Lung microvascular endothelial cell (primary cell): ENCODE results near the gene EXOC3L2. TPM values are rescaled to one million over a fixed set of nuclear protein-coding genes. Genes with fewer than 3 reads are reported as not detected.
"Not testable (repeated sequence)": the region's sequence is repeated elsewhere in the genome, so short reads cannot be mapped to it uniquely, and the experiment has no call there.

Experiments
- DNase-seq, 2 donors: peaks; one replicate each; pipeline versions ENCODE4 v3.0.0 to v3.0.0-alpha.2; 2010; ENCODE audit warnings: low read depth in 2 of 2
- total RNA-seq: library from RNA; depleted of rRNA; stranded (reverse); fragments of >200 nt; gene quantifications from 2 replicates; pipeline ENCODE4 v1.2.1, GENCODE V29; 2014

The EXOC3L2 gene
- total RNA-seq, result 0.20 and 0.44 TPM in 2 replicates

- peak; percentile 35 to 39 for DNase-seq
Measured at GRCh38 chr19:45245334-45245787, at the start of gene EXOC3L2. Gene EXOC3L2, minus strand, starts transcription at chr19:45245407. Its CDS starts 6,362 bp downstream, at chr19:45239045.

- no peak for DNase-seq
Measured at GRCh38 chr19:45294291-45295029, 49.3 kb upstream of the EXOC3L2 start.

DNA sequence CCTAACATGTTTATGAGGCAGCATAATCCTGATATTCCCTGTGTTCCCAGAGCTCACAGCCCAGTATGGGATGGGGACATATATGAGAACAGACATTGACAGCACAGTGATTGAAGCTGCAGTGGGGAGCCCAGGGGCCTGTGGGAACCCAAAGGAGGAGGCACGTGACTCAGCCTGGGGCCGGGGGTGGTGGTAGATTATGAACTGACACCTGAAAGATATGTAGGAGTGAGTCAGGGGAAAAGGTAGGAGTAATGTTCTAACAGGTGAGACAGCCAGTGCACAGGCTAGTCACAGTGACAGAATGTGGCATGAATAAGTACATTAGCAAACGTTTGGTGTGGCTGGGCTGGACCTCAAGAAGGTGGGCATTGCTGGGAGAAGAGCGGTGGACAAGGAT is 48.5 kb upstream of the EXOC3L2 start:
- DNase-seq, result no peak

GRCh38 chr19:45291834-45292233 is 46.6 kb upstream of the EXOC3L2 start:
- DNase-seq, result no peak

GRCh38 chr19:45290381-45290931 is 45.2 kb upstream of the EXOC3L2 start:
- no peak for DNase-seq

DNA sequence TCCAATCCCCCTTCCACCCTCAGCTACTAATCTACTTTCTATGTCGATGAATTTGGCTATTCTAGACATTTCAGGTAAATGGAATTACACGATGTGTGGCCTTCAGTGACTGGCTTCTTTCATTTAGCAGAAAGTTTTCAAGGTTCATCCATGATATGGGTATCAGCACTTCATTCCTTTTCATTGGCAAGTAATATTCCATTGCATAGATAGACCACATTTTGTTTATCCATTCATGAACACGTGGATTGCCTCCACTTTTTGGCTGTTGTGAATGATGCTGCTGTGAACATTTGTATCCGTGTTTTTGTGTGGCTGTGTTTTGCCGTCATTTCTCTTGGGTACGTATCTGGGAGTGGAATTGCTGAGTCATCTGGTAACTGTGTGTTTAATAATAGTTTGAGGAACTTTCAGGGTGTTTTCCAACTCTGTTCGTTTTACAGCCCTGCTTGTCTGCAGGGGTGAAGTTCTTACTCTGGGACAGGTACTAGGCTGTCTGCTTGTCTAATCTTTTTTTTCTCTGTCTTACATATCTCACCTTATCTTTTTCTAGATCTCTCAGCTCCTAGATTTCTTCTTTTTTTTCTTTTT is 38.3 kb upstream of the EXOC3L2 start:
- no peak for DNase-seq

DNA sequence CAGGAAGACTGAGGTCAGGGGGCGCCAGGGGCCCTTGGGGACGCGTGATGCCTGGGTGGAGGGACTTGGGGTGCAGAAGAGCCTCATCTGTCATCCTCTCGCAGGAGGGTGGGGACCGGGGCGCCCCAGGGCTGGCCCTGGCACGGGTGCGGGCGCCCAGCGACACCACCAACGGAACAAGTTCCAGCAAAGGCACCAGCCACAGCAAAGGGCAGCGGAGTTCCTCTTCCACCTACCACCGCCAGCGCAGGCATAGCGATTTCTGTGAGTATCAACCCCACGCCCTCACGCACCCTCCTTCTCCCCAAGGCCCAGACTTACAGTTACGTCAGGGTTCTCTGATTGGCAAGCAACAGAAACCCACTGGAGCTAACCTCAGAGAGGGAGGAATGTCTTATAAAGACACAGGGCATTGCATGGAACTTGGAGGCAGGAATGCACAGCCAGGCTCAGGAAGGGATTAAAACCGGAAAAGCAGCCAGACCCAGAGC is 35.3 kb upstream of the EXOC3L2 start:
- DNase-seq, result peak in 1 of 2 donors; percentile 29

DNA sequence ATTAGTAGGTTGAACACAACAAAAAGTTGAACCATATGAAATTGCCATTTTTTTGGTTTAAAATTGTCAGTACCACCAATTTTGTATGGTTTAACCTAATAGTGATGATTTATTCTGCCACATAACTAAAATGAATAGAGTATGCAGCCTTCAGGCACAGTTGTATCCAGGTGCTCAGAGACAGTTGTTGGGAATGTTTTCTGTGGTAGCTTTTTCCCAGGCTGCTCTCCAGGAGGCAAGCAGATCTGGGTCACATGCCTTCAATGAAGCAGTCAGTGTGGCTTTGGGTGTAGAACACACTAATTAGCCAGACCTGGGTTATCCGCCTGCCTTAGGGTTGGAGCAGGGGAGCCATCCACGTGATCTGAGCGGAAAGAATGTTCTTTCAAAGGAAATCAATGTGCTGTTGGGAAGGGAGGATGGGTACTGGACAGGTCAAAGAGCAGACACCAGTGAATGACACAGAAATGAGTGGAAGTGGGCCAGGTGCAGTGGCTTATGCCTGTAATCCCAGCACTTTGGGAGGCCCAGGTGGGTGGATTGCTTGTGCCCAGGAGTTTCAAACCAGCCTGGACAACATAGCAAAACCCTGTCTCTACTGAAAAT is 34.5 kb upstream of the EXOC3L2 start:
- DNase-seq, result peak in 1 of 2 donors; percentile 94

- no peak for DNase-seq
Measured at GRCh38 chr19:45278087-45278486, 32.9 kb upstream of the EXOC3L2 start.

- no peak for DNase-seq
Measured at GRCh38 chr19:45276284-45276687, 31.1 kb upstream of the EXOC3L2 start.

- DNase-seq, result no peak
Measured at GRCh38 chr19:45275370-45275971, 30.3 kb upstream of the EXOC3L2 start.

GRCh38 chr19:45273521-45273855 is 28.3 kb upstream of the EXOC3L2 start:
- DNase-seq, result no peak

DNA sequence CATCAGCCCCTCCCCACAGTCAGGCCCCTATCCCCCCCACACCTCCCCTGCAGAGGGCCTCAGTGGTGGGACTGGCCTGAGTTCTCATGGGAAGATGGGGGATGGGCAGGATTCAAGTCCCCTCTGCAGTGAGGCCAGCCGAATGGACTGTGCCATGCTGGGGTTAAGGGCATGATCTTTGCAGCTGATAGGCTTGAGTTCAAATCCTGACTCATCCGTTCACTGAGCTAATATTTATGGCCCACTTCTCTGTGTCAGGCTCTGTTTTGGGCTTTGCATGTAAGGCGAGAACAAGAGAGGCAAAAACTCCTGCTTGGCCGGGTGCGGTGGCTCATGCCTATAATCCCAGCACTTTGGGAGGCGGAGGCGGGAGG is 26.5 kb upstream of the EXOC3L2 start:
- no peak for DNase-seq

DNA sequence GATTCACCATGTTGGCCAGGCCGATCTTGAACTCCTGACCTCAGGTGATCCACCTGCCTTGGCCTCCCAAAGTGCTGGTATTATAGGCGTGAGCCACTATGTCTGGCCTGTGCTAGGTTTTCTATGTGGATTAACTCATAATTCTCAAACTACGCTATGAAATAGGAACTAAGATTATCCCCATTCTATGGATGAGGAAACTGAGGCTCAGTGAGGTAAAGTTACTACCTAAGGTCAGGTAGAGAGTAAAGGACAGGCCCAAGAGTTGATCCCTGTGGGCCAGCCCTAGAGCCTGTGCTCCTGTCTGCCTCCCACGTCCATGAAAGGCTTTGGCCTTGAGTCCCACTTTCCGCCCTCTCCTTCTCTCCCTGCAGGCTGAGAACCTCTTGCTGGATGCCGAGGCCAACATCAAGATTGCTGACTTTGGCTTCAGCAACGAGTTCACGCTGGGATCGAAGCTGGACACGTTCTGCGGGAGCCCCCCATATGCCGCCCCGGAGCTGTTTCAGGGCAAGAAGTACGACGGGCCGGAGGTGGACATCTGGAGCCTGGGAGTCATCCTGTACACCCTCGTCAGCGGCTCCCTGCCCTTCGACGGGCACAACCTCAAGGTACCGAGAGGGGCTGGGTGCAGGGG is 26.0 kb upstream of the EXOC3L2 start:
- DNase-seq, result no peak

- DNase-seq, result not testable (repeated sequence)
Measured at GRCh38 chr19:45269939-45270338, 24.7 kb upstream of the EXOC3L2 start.

GRCh38 chr19:45267296-45267695 is 22.1 kb upstream of the EXOC3L2 start:
- DNase-seq, result no peak

GRCh38 chr19:45265375-45265774 is 20.2 kb upstream of the EXOC3L2 start:
- no peak for DNase-seq

GRCh38 chr19:45264781-45265317 is 19.6 kb upstream of the EXOC3L2 start:
- DNase-seq, result no peak

DNA sequence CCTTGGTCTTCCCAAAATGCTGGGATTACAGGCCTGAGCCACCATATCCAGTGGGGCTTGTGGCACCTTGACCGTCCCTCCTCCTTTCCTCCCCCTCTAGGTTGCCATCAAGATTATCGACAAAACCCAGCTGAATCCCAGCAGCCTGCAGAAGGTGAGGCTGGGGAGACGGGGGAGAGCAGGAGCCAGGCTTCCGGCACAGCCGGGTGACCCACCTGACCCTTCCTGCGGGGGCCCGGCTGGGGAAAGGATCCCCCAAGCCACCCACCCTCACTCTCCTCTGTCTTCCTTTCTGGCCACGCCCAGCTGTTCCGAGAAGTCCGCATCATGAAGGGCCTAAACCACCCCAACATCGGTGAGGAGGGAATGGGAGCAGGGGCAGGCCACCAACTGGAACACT is 17.8 kb upstream of the EXOC3L2 start:
- no peak for DNase-seq

GRCh38 chr19:45262570-45262969 is 17.4 kb upstream of the EXOC3L2 start:
- no peak for DNase-seq

- DNase-seq, result no peak
Measured at GRCh38 chr19:45258862-45259261, 13.7 kb upstream of the EXOC3L2 start.
